G401.6 (cell line): ENCODE measurements around the gene KRTAP10-1.

Experiments
- FAIRE-seq: peaks from 2 replicates; lab custom pipeline; 2012; peaks lifted over from hg19 to GRCh38; lab: Jason Lieb, UNC

The KRTAP10-1 gene

GRCh38 chr21:44548381-44548780, 8.4 kb upstream of the KRTAP10-1 start:
- no peak for FAIRE-seq

GRCh38 chr21:44547656-44548331, 7.8 kb upstream of the KRTAP10-1 start:
- no peak for FAIRE-seq

GRCh38 chr21:44544566-44544965, 4.6 kb upstream of the KRTAP10-1 start:
- no peak for FAIRE-seq

DNA sequence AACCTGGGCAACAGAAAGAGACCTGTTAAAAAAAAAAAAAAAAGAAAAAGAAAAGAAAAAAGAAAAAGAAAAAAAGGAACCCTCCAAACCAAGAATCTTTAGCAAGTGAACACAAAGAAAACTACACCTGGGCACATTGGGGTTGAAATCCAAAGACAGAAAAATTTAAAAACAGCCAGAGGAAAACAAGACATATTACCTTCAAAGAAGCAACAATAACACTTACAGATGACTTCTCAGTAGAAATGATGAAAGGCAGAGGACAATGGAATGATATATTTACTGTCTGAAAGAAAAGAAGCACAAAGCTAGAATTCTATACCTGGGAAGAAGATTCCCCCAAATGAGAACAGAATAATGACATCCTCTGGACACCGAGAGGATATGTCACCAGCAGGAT, 2.7 kb upstream of the KRTAP10-1 start:
- no peak for FAIRE-seq

GRCh38 chr21:44540741-44541288, 820 bp upstream of the KRTAP10-1 start:
- no peak for FAIRE-seq

DNA sequence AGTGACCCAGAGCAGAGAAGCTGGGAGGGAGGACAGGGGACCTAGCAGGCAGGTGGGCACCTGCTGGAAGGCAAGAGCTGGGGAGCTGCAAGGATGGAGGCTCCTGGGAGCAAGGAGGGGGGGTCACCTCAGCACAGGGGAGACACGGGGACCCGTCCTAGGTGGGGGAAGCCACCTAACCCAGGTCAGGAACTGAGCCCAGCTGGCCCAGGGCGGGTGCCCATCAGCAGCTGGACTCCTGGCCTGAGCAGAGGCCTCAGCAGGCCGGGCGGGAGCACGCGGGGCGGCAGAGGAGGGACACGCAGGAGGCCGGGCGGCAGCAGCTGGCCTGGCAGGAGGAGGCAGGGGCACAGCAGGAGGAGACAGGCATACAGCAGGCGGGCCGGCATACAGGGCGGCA, 949 bp downstream of the KRTAP10-1 start:
- no peak for FAIRE-seq

DNA sequence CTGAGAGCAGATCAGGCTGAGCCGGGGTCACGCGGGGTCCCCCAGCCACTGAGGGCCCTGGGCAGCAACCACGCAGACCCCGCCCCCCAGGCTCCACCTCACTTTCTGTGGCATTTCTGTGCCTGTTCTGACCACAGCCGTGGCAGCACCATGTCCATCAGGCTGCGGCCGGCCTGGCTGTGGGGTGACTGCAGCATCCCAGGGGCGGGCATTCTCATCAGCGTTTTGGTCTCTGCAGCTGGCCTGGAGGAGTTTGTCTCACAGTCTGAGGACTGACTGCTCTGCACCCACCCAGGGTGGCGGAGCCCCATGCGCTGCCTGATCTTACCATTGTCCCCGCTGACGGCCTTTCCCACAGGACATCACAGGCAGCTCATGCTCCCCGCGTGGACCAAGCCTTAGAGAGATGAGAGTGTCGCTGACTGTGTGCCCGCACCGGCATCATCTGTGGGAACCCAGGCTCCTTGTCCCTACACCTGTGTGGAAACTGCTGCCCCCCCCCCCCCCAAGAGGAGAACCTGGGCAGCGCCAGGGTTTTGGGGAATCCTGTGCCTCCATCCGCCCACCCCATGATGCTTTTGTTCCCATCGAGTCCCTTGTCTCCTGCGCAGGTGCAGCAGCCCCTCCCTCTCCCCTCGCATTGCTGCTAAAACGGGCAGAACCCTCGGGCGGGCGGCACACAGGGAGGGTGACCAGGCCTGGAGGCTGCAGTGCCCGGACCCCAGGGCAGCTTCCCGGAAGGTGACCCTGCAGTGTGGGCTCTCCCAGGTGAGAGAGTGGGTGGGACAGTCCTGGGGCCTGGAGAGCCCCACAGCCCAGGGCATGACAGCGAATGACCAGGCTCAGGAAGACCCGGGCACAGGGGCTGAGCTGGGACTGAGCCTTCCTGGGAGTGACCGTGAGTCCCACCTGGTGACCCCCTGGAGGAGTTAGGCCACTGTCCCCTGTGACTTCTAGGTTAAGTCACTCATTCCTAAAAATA, 1.8 kb downstream of the KRTAP10-1 start:
- no peak for FAIRE-seq

DNA sequence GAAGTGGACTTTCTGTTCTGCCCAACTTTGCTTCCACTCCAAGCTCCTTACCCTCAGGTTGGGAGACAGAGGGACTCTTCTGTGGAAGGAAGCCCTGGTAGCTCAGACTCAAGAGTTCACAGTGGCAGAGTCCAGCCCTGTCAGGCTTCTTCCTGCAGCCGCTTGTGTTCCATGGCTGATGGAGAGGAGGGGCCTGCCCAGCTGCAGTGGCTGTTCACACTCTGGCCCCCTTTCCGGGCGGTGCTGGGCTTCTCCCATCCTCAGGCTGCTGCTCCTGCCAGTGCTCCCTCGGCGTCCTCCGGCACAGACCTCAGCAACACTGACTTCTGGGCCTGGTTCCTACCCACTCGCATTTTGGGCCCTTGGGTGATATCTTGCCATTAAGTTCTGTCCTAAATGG, 4.0 kb downstream of the KRTAP10-1 start:
- FAIRE-seq: no peak

- no peak for FAIRE-seq
Measured at GRCh38 chr21:44534688-44535087, 5.3 kb downstream of the KRTAP10-1 start.

DNA sequence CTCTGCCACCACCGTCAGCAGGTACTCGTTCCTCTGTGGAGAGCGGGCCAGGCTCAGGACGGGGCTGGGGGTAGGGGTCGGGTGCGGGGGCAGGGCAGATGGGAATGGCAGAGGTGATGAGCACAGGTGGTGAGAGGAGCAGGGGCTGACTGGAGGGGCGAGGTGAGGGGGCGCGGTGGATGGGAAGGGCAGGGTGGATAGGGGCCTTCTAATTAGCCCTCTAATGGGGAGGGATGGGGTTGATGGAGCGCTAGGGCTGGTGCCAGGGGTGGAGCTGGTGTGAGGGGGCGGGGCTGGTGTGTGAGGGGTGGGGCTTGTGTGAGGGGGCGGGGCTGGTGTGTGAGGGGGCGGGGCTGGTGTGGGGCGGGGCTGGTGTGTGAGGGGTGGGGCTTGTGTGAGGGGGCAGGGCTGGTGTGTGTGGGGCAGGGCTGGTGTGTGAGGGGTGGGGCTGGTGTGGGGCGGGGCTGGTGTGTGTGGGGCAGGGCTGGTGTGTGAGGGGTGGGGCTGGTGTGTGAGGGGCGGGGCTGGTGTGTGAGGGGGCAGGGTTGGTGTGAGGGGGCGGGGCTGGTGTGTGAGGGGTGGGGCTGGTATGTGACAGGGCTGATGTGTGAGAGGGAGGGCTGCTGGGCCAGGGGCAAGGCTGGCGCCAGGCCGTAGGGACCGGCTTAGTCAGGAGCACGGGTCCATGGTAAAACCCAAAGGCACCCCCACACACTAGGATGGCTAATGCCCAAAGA, 5.9 kb downstream of the KRTAP10-1 start:
- FAIRE-seq: no peak

DNA sequence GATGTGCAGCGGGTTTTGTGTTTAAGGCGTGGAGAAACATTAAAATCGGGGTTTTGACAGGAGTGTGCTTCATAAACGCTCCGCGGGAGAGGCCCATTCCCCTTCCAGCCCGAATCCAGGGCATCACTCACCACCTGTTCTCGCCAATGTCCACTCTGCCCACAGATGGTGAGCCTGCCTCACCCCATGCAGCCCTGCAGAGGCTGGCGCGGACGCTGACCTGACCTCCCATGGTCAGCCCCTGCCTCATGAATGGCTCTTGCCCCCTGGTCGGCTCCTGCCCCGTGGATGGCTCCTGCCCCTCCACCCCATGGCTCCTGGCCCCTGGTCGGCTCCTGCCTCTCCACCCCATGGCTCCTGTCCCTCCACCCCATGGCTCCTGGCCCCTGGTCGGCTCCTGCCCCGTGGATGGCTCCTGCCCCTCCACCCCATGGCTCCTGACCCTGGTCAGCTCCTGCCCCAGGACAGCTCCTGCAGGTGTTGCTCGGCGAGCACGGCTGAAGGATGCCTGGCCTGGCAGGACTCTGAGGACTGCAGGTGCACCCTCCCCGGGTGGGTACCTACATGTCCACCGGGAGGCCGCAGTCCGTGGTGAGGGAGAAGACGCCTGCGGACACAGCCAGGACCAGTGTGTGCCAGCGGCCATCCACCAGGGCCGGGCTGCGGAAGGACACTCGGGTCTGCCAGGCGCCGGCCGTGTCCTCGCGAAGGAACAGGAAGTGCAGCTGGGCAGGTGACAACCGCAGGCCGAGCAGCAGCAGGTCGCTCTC, 6.7 kb downstream of the KRTAP10-1 start:
- no peak for FAIRE-seq

DNA sequence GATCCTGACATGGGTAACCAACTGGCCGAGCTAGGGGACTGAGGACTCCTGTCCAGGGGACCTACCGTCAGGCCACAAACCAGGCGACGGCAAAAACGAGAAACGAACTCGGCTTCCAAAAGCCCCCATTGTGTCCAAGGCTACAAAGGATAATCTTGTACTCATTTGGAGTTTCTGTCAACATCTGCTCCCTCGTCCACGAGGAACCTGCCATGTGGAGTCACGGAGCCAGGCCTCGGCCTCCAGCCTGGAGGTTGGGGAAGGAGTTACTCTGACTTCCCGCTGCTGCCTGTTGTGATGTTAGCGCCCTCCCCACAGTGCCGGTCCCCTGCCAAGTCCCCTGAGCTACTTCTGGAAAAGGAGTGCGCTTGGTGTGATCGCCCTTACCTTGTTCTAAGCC, 7.3 kb downstream of the KRTAP10-1 start:
- no peak for FAIRE-seq

- no peak for FAIRE-seq
Measured at GRCh38 chr21:44531606-44532564, 8.1 kb downstream of the KRTAP10-1 start.

- FAIRE-seq: no peak
Measured at GRCh38 chr21:44530903-44531605, 8.9 kb downstream of the KRTAP10-1 start.

DNA sequence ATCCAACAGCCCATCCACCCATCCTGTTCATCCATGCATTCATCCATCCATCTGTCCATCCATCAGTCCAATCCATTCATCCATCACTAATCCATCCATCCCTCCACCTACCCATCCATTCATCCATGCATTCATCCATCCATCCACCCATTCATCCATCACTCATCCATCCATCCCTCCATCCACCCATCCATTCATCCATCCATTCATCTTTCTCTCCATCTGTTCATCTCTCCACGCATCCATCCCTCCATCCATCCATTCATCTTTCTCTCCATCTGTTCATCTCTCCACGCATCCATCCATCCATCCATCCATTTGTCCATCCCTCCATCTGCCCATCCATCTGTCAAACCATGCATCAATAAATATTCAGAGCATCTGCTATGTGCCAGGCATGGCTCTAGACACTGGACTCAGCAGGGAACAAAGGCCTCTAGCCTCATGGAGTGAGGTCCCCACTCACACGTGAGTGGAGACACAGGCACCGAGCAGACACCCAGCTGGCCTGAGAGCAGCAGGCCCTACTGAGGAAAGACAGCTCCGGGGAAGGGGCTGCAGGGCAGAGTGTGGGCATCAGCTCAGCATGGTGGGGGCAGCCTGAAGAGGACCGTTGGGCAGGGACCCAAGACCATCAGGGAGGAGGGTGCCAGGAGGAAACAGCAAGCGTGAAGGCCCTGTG, 9.6 kb downstream of the KRTAP10-1 start:
- FAIRE-seq: no peak

- FAIRE-seq: no peak
Measured at GRCh38 chr21:44529503-44530125, 10.4 kb downstream of the KRTAP10-1 start.

- no peak for FAIRE-seq
Measured at GRCh38 chr21:44529011-44529421, 11.0 kb downstream of the KRTAP10-1 start.

GRCh38 chr21:44528634-44528995, 11.4 kb downstream of the KRTAP10-1 start:
- FAIRE-seq: no peak
